GM12892 (cell line): Measurements from ENCODE around the gene TPPP.
"Not testable (repeated sequence)": the region's sequence is repeated elsewhere in the genome, so short reads cannot be mapped to it uniquely, and the experiment has no call there.

ENCODE experiments used
- POLR2A ChIP-seq: IDR thresholded peaks from 2 replicates; pipeline ENCODE4 v1.6.1; 2011; ENCODE audit warnings: low read depth, low read length, control low read depth
- POLR2AphosphoS5 ChIP-seq: IDR thresholded peaks from 2 replicates; pipeline ENCODE4 v1.6.1; 2011; ENCODE audit warnings: low read depth, low read length, control low read depth
- TAF1 ChIP-seq: IDR thresholded peaks from 2 replicates; pipeline ENCODE4 v1.6.1; 2011; ENCODE audit warnings: low read depth, mild to moderate bottlenecking, control low read depth, low read length, borderline replicate concordance

DNA sequence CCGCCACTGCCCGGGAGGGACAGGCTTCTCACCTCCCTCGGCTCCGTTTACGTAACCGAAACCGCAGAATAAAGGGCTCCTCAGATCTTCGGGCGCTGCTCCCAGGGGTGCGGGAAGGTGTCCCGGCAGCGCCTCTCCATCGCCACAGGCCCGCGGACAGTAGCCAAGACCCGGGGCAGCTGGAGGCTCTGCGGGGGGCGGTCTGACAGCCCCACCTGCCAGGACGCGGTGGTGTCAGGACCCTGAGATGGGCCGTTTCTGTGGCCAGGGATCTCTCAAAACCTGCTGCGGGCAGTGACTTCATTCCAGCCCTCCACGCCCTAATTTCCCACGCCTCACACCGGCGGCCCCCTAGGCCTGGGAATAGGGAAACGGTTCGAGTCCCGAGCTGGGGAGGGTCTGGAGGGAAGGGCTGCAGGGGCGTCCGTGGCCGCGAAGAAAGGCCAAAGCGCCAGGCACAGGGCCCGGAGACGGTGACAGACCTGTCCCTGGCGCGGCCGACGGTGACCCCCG lies 567 bp downstream of the TPPP start:
- TF ChIP-seq POLR2A, POLR2AphosphoS5, TAF1: not testable (repeated sequence)
